Kidney (tissue), 14 donors: Measurements from ENCODE around the gene CRYGB. TPM values are rescaled to one million over a fixed set of nuclear protein-coding genes. Genes with fewer than 3 reads are reported as not detected.

Experiments used
- DNase-seq, 5 donors: peaks; one replicate each; pipeline ENCODE4 v3.0.0-alpha.2; 2013 to 2020
- FAIRE-seq: peaks from 2 replicates; lab custom pipeline; 2012; peaks lifted over from hg19 to GRCh38; lab: Jason Lieb, UNC
- H3K27ac ChIP-seq, 2 donors: one replicate each; pipeline ENCODE4 v1.7.0; 2013; ENCODE audit warnings: low read depth in 2 of 2, low read length in 2 of 2, inconsistent platforms in 1 of 2
- H3K27me3 ChIP-seq: one replicate; pipeline ENCODE4 v1.7.1; 2013; ENCODE audit warnings: low read length, inconsistent platforms; ENCODE audit not compliant: control insufficient read depth, insufficient read depth
- H3K36me3 ChIP-seq, 3 donors: one replicate each; pipeline versions ENCODE4 v1.7.0 to v1.7.1; 2013; ENCODE audit warnings: low read length in 3 of 3, control low read depth in 1 of 3, inconsistent platforms in 1 of 3; ENCODE audit not compliant: insufficient read depth in 3 of 3, control insufficient read depth in 2 of 3
- H3K4me1 ChIP-seq, 3 donors: one replicate each; pipeline versions ENCODE4 v1.7.0 to v1.7.1; 2013; ENCODE audit warnings: low read length in 3 of 3, inconsistent platforms in 1 of 3, low read depth in 1 of 3; ENCODE audit not compliant: control insufficient read depth in 2 of 3, insufficient read depth in 2 of 3
- H3K4me3 ChIP-seq, 3 donors: one replicate each; pipeline versions ENCODE4 v1.7.0 to v1.8.1; 2013; ENCODE audit warnings: low read length in 3 of 3, control low read depth in 1 of 3, inconsistent platforms in 1 of 3
- H3K9ac ChIP-seq, 3 donors: one replicate each; pipeline versions ENCODE4 v1.7.0 to v1.7.1; 2013; ENCODE audit warnings: low read length in 3 of 3, control low read depth in 1 of 3, inconsistent platforms in 1 of 3
- H3K9me3 ChIP-seq, 3 donors: one replicate each; pipeline versions ENCODE4 v1.7.0 to v1.7.1; 2013; ENCODE audit warnings: low read length in 3 of 3, control low read depth in 1 of 3, inconsistent platforms in 1 of 3; ENCODE audit not compliant: control insufficient read depth in 2 of 3, insufficient read depth in 1 of 3
- intact Hi-C: fragments of 100-400 bp; cut with DNase I; formaldehyde crosslinking; loops from one replicate; pipeline ENCODE4 v1.11.1; 2022
- polyA plus RNA-seq: library from polyadenylated mRNA; stranded (reverse); fragments of 350-450 nt; fragmentation: Illumina TruSeq; extraction: RNeasy Lipid Tissue Mini Kit (QIAGEN cat#74804); gene quantifications from one replicate; pipeline ENCODE4 v1.2.3, GENCODE V29; 2014; ENCODE audit warnings: low read depth, low replicate concordance; ENCODE audit not compliant: insufficient read depth
- total RNA-seq: library from RNA; stranded (reverse); fragmentation: NEBNext Ultra II Directional; extraction: Animal tissue kit (Norgen Biotek cat#: 25700); gene quantifications from one replicate; pipeline ENCODE4 v1.2.1, GENCODE V29; 2021
- TF ChIP-seq, protein P1 (sequence below): IDR thresholded peaks from 3 replicates; pipeline ENCODE4 v1.5.1; 2012; ENCODE audit warnings: mild to moderate bottlenecking, moderate library complexity, borderline replicate concordance; ENCODE audit not compliant: insufficient read depth; ENCODE audit errors: extremely low read depth
- donor health status: control.
- donor health status: control.
- donor health status: control.
- donor health status: control.
- donor health status: control.
- donor health status: DM: yes; HTN: yes; CAD: no.
- donor health status: Normal renal cell carcinoma (clear cell type).

Gene CRYGB
- total and polyA plus RNA-seq, 2 donors from 2014 or later, result not detected

DNA sequence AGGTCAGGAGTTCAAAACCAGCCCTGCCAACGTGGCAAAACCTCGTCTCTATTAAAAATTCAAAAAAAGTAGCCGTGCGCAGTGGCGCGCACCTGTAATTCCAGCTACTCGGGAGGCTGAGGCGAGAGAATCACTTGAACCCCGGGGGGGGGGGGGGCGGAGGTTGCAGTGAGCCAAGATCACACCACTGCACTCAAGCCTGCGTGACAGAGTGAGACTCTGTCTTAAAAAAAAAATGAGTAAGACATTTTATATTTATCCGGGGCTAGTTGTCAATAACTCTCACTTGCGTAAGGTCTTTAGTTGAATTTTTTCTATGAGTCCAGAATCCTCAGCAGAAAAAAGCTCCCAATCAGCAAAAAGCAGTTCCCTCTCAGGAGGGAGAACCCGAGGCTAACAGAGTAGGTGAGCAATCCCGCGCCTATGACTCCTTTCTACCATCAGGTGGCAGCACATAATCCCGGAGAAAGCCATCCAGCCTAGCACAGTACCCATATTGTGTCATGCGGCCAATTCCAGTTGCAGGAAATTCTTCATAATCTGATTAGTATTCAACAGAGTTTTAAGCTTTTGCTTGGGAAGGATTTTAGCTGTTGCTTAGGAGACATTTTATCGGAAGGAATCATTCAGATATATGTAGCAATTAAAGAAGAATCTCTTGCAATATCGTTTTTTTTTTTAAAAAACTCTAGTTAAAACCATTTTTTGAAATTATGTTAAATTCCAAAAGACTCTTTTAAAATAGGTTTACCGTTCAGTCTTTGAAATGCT is 29.3 kb upstream of the CRYGB start:
- no peaks in the 10 kb centered on the region for H3K9me3 ChIP-seq
- no peak overlapping the region for H3K4me3 ChIP-seq
- no peak overlapping the region for H3K9ac ChIP-seq
- H3K27ac ChIP-seq, result no peak overlapping the region
- peak; percentile 73 to 91 (median 77) for DNase-seq
- FAIRE-seq, result peak; percentile 93
- no peaks in the 10 kb centered on the region for H3K27me3 ChIP-seq
- intact Hi-C loops, result no loop called here
- TF ChIP-seq, protein P1, sequence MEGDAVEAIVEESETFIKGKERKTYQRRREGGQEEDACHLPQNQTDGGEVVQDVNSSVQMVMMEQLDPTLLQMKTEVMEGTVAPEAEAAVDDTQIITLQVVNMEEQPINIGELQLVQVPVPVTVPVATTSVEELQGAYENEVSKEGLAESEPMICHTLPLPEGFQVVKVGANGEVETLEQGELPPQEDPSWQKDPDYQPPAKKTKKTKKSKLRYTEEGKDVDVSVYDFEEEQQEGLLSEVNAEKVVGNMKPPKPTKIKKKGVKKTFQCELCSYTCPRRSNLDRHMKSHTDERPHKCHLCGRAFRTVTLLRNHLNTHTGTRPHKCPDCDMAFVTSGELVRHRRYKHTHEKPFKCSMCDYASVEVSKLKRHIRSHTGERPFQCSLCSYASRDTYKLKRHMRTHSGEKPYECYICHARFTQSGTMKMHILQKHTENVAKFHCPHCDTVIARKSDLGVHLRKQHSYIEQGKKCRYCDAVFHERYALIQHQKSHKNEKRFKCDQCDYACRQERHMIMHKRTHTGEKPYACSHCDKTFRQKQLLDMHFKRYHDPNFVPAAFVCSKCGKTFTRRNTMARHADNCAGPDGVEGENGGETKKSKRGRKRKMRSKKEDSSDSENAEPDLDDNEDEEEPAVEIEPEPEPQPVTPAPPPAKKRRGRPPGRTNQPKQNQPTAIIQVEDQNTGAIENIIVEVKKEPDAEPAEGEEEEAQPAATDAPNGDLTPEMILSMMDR, result peak; percentile 76
- H3K4me1 ChIP-seq, result no peaks in the 10 kb centered on the region
- no peaks in the 10 kb centered on the region for H3K36me3 ChIP-seq

DNA sequence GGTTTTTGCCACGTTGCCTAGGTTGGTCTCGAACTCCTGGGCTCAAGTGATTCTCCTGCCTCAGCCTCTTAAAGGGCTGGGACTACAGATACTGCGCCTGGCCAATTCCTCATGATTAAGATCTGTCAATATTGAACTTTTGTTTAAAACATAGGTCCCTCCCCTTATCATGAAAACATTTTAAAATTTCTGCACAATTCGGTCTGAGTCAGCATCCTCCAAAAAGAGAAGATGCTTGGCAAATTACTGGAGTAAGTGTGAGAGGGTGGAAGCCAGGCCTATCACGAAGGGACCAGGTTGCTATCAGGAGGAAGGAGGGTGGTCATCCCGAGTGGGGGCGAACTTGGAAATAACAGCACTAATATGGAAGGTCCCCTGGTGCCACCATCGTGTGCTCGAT is 28.2 kb upstream of the CRYGB start:
- Histone ChIP-seq H3K9ac (no peak overlapping the region), H3K4me1 (no peaks in the 10 kb centered on the region), H3K27ac (no peak overlapping the region), H3K4me3 (no peak overlapping the region), H3K27me3 (no peaks in the 10 kb centered on the region), H3K9me3 (no peaks in the 10 kb centered on the region), H3K36me3 (no peaks in the 10 kb centered on the region)
- intact Hi-C loops, result no loop called here
- DNase-seq (no peak), FAIRE-seq (no peak)
- TF ChIP-seq, protein P1, result no peak

DNA sequence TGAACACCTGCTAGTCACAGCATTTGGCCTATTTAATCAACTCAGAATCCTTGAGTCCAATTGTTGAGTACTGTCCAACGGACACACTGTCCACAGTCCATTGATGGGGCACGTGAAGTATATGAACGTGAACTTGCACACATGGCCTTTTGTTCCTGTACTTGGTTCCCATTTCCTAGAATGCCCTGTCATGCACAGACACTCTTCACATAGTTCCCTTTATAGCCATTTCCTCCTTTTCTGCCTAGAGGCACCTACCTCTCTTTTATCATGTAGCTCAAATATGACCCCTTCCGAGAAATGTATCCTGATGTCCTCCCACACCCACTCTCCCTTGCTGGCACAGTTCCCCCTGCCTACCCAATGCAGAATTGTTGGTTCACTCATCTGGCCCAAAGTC is 26.2 kb upstream of the CRYGB start:
- intact Hi-C loops, result no loop called here
- H3K4me1 ChIP-seq, result no peaks in the 10 kb centered on the region
- H3K36me3 ChIP-seq, result no peaks in the 10 kb centered on the region
- H3K4me3 ChIP-seq, result no peak overlapping the region
- no peak overlapping the region for H3K27ac ChIP-seq
- FAIRE-seq (no peak), DNase-seq (no peak)
- no peaks in the 10 kb centered on the region for H3K9me3 ChIP-seq
- TF ChIP-seq, protein P1, result no peak
- H3K9ac ChIP-seq, result no peak overlapping the region
- no peaks in the 10 kb centered on the region for H3K27me3 ChIP-seq
